A204.1 (cell line): ENCODE results near the gene PARD3B.

Experiments
- FAIRE-seq: peaks from 2 replicates; lab custom pipeline; 2012; peaks lifted over from hg19 to GRCh38; lab: Jason Lieb, UNC

The PARD3B gene

GRCh38 chr2:204586444-204587180, 41.3 kb downstream of the PARD3B start:
- no peak for FAIRE-seq

- no peak for FAIRE-seq
These were observed 44.8 kb downstream of the PARD3B start for GRCh38 chr2:204590063-204590462.

DNA sequence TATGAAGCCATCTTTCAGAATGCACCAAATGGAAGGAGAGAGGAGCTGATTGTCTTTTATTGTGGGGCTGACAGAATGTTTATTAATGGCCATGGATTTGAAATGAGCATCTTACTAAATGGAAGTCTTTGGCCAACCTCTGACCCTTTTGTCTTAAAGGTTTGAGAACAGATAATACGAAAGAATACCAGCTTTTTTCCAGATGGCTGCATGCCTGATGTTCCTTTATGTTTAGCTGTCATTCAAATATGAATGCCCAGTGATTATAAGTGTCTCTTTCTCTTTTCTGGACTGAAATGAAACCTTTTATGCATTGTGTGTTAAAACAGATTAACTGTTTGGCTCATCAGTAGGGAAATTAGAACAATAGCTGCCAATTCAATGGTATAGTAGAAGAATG, 46.0 kb downstream of the PARD3B start:
- no peak for FAIRE-seq

DNA sequence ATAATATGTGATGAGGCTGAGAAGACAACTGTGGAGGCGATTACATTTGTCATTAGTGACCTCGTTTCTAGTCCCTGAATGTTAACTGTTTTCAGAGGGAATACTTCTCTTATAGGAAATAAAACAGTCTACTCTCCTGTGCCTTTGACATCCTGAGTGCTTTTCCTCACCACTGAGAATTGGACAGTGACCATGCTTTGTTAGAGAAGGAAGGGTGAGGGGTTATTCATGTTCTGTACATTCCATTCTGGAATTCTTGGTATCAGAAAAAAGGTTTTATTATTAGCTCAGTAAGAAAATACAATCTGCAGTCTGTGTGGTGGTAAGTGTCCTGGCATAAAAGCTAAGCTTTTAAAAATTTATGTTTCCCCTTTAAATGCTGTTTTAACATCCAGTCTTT, 58.8 kb downstream of the PARD3B start:
- no peak for FAIRE-seq

GRCh38 chr2:204608237-204608939, 63.1 kb downstream of the PARD3B start:
- no peak for FAIRE-seq

DNA sequence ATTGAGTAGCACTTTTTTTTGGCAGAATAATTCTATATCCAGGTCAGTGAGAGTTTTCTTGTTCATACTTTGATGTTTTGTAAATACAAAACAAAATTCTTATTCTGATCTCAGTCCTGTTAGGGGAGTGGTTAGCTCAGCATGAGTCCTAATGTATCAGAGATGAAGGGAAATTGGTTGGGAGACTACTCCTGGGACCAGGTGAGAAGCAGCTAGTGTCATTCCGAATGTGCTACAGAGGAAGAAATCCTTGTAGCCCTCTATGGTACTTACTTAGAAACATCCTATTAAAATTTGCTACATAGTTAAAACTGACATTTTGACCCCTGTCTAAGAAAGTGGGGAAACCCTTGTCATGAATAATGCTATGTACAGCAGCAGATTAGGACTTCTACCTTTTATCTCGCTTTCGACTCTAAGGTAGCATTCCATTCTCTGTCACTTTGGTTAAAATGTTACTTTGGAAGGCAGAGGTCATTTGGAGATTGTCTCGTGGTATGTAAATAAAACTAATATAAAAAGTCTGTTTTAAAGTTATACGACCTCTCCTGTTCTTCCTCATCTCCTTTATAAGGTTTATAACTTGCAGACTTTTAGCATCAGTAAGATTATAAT, 65.8 kb downstream of the PARD3B start:
- no peak for FAIRE-seq

DNA sequence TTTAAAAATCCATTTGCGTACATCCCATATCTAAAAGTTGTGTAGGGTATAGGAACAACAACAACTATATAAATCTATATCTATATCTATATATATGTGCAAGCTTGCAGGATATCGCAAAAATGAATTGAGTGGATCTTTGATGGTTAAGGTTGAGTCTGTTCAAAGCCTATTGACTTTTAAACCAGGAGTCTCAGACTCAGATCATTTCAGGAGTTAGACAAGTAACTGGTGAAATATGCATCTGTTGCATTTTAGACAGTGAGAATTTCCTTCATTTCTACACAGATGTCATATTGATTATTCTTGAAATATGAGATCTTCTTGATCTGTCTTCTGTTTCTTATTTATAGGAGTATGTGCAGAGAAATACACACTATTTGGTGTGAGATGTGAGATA, 66.5 kb downstream of the PARD3B start:
- FAIRE-seq: no peak

GRCh38 chr2:204613635-204614034, 68.4 kb downstream of the PARD3B start:
- FAIRE-seq: no peak

GRCh38 chr2:204615456-204615855, 70.2 kb downstream of the PARD3B start:
- no peak for FAIRE-seq

DNA sequence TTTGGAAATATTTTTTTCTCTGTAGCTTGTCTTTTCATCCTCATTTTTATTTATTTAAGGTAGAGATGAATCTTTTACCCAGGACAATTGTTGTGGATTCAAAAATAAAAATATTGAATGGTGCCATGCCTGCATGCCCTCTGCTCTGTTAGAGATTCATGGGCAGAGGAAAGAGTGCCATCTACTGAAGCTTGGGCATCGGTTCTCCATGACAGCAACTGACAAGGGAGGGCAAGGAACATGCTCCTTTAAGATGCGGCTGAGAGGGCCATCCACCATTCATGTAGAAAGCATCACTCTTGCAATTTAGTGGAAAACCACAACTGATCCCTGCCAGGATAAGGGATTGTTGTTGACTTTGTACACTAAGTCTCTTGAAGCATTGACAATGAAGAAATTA, 79.9 kb downstream of the PARD3B start:
- FAIRE-seq: no peak

DNA sequence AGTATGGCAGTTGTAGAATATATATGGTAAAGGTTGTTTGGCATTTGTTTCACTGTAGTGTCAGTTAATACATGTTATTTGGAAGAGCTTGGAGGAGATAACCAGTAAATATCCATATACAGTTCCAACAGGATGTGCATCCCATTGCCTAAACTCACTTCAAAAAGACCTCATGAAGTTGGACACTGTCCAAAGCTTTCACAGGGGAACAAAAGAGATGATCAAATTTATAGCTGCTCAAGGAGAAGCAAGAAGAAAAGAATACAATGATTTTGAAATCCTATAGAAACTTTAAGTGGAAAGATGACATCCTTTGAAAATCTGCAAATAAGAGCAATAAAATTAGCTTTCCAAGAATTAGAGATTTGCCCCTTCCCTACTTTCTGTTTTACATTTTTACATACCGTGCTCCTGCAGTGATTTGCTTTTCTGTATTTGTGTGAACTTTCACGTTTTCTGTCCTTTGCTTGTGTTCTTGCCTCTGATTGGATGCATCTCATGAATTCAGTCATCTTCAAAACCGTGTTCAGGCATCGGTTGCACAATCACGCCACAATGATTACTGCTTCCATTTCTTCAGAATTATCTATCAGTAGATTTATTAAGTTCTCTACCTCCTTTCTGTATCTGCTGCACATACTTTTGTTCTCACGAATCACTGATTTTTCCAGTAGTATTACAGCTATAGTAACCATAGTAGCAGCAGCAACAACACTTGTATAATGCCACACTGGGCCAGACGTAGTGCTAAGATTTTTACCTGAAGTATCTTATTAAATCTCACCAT, 83.8 kb downstream of the PARD3B start:
- FAIRE-seq: no peak

DNA sequence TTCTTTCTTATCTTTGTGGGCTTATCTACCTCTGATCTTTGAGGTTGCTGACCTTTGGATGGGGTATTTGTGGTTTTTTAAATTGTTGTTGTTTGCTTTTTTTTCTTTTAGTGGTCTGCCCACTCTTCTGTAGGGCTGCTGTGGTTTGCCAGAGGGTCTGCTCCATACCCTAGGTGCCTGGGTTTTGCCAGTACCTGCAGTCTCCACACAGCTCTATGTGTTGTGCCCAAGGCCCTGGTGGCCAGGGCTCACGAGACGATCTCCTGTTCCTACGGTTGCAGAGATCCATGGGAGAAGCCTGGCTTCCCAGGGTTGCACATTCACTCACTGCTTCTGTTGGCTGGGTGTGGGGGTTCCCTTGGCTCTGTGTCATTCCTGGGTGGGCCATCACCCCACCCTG, 87.1 kb downstream of the PARD3B start:
- no peak for FAIRE-seq

DNA sequence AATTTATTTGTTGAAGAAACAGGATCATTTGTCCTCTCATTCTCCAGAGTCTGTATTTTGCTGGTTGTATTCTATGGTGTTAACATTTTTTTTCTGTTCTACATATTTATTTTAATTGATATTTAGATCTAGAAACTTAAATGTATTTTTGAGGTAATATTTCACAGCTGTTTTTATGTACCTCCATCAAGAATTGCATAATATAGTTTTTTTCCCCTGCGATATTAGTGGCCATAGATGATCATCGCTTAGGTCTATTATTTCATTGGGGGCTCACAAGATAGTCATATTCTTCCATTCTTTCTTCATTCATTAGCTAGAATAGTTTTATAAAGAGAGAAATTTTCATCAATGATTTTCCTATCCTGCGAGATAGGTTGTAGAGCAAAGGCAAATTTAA, 89.3 kb downstream of the PARD3B start:
- no peak for FAIRE-seq

DNA sequence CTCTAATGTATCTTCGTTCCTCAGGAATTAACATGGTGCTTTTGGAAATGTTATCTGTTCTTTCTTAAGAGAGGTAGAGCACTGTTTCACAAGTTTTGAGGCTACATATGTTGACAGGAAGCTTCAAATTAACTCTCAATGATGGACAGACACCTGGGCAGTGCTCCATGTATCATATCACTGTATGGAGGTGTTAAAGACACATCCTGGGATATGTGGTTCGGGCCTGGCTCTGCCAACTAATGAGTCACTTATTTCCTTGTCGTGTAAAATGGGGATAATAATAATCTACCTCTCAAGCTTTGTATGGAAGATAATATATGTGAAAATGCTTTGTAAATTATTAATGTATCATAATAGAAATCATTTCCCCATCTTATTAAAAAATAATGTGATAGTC, 90.2 kb downstream of the PARD3B start:
- no peak for FAIRE-seq

GRCh38 chr2:204638471-204639194, 93.4 kb downstream of the PARD3B start:
- no peak for FAIRE-seq

DNA sequence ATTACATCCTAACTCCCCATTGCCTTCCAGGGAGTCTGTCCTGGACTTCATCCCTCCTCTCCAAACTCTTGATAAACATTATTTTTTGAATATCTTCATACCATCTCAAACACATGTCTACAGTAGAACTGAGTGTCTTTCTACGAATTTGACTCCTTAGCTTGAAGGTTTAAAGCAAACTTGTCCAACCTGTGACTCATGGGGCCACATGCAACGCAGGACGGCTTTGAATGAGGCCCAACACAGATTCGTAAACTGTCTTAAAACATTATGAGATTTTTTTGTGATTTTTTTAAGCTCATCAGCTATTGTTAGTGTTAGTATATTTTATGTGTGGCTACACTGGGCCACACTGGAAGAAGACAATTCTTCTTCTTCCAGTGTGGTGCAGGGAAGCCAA, 98.1 kb downstream of the PARD3B start:
- FAIRE-seq: no peak

GRCh38 chr2:204645018-204645773, 99.9 kb downstream of the PARD3B start:
- no peak for FAIRE-seq

- FAIRE-seq: no peak
These were observed 102.4 kb downstream of the PARD3B start for GRCh38 chr2:204647626-204648025.

DNA sequence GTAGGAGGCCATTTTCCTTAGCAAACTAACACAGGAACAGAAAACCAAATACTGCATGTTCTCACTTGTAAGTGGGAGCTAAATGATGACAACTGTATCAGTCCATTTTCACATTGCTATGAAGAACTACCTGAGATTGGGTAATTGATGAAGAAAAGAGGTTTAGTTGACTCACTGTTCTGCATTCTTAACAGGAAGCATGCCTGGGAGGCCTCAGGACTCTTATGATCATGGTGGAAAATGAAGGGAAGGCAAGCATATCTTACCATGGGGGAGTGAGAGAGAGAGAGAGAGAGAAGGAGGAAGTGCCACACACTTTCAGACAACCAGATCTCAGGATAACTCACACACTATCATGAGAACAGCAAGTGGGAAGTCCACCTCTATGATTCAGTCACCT, 105.3 kb downstream of the PARD3B start:
- no peak for FAIRE-seq

- no peak for FAIRE-seq
These were observed 106.8 kb downstream of the PARD3B start for GRCh38 chr2:204652063-204652462.

DNA sequence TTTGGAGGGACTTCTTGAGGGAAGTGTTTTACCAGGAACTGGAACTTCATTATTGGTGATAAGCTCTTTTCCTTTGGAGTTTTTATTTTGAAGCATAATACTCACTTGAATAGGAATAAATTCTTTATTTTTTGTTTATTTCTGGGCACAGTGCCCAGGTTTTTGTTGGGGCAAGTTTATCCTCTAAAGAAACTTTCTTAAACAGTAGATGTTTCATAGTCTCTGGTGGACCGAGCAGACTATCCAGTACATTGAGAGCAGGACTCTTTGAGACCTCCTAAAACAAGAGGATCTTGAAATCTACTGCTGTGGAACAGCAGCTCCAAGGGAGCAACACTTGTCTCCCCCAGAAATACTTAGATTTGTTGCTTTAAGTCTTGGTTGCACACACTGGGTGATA, 109.4 kb downstream of the PARD3B start:
- no peak for FAIRE-seq
